Measurements from ENCODE around the gene SCUBE1.

Gene SCUBE1

GRCh38 chr22:43180670-43181069, 162.5 kb downstream of the SCUBE1 start:
- no peak for DNase-seq (ENCODE audit: low read depth in 2 of 2, low spot score in 1 of 2)

GRCh38 chr22:43179911-43180195, 163.3 kb downstream of the SCUBE1 start:
- DNase-seq (ENCODE audit: low read depth in 2 of 2, low spot score in 1 of 2): no peak

- no peak for DNase-seq (ENCODE audit: low read depth in 2 of 2, low spot score in 1 of 2)
Observed at GRCh38 chr22:43179146-43179910, 163.8 kb downstream of the SCUBE1 start.

GRCh38 chr22:43177479-43177878, 165.7 kb downstream of the SCUBE1 start:
- no peak for DNase-seq (ENCODE audit: low read depth in 2 of 2, low spot score in 1 of 2)

GRCh38 chr22:43176090-43176489, 167.1 kb downstream of the SCUBE1 start:
- DNase-seq (ENCODE audit: low read depth in 2 of 2, low spot score in 1 of 2): no peak

- no peak for DNase-seq (ENCODE audit: low read depth in 2 of 2, low spot score in 1 of 2)
Observed at GRCh38 chr22:43174941-43175531, 168.1 kb downstream of the SCUBE1 start.

GRCh38 chr22:43173976-43174720, 169.0 kb downstream of the SCUBE1 start:
- DNase-seq (ENCODE audit: low read depth in 2 of 2, low spot score in 1 of 2): no peak

GRCh38 chr22:43173566-43173965, 169.6 kb downstream of the SCUBE1 start:
- DNase-seq (ENCODE audit: low read depth in 2 of 2, low spot score in 1 of 2): no peak

GRCh38 chr22:43172191-43172590, 171.0 kb downstream of the SCUBE1 start:
- no peak for DNase-seq (ENCODE audit: low read depth in 2 of 2, low spot score in 1 of 2)

GRCh38 chr22:43171607-43172006, 171.6 kb downstream of the SCUBE1 start:
- DNase-seq (ENCODE audit: low read depth in 2 of 2, low spot score in 1 of 2): no peak

- DNase-seq (ENCODE audit: low read depth in 2 of 2, low spot score in 1 of 2): no peak
Observed at GRCh38 chr22:43171019-43171491, 172.1 kb downstream of the SCUBE1 start.

GRCh38 chr22:43170131-43170480, 173.1 kb downstream of the SCUBE1 start:
- no peak for DNase-seq (ENCODE audit: low read depth in 2 of 2, low spot score in 1 of 2)

- no peak for DNase-seq (ENCODE audit: low read depth in 2 of 2, low spot score in 1 of 2)
Observed at GRCh38 chr22:43169310-43170130, 173.7 kb downstream of the SCUBE1 start.

- DNase-seq (ENCODE audit: low read depth in 2 of 2, low spot score in 1 of 2): no peak
Observed at GRCh38 chr22:43168471-43169309, 174.5 kb downstream of the SCUBE1 start.

- no peak for DNase-seq (ENCODE audit: low read depth in 2 of 2, low spot score in 1 of 2)
Observed at GRCh38 chr22:43167001-43167589, 176.1 kb downstream of the SCUBE1 start.

- no peak for DNase-seq (ENCODE audit: low read depth in 2 of 2, low spot score in 1 of 2)
Observed at GRCh38 chr22:43166132-43166930, 176.8 kb downstream of the SCUBE1 start.

GRCh38 chr22:43164636-43165035, 178.5 kb downstream of the SCUBE1 start:
- no peak for DNase-seq (ENCODE audit: low read depth in 2 of 2, low spot score in 1 of 2)

- no peak for DNase-seq (ENCODE audit: low read depth in 2 of 2, low spot score in 1 of 2)
Observed at GRCh38 chr22:43163241-43163795, 179.9 kb downstream of the SCUBE1 start.
